Adrenal gland (tissue), 12 donors: ENCODE data around the gene WNT2. TPM values are rescaled to one million over a fixed set of nuclear protein-coding genes. Genes with fewer than 3 reads are reported as not detected.

Source experiments
- DNase-seq, 7 donors: peaks; one replicate each; pipeline ENCODE4 v3.0.0-alpha.2; 2019 to 2020
- H3K27ac ChIP-seq, 5 donors: fragments of 200-600 bp; sonication (generic) in 4 of 5; 1 replicate in 3 of 5; 2 replicates in 2 of 5; pipeline versions ENCODE4 v1.5.1 to v1.8.0; 2016 to 2020; ENCODE audit warnings: mild to moderate bottlenecking in 1 of 5
- H3K27me3 ChIP-seq: fragments of 200-600 bp; 2 replicates; pipeline ENCODE4 v1.8.0; 2021
- H3K36me3 ChIP-seq, 2 donors: fragments of 200-600 bp; replicated peaks in 1 of 2; 1 replicate in 1 of 2; 2 replicates in 1 of 2; pipeline versions ENCODE4 v1.5.1 to v1.8.0; 2018 to 2022
- H3K4me1 ChIP-seq, 2 donors: fragments of 200-600 bp; replicated peaks in 1 of 2; 1 replicate in 1 of 2; 2 replicates in 1 of 2; pipeline versions ENCODE4 v1.5.1 to v1.8.0; 2018 to 2021
- H3K4me3 ChIP-seq, 4 donors: fragments of 200-600 bp; sonication (generic) in 3 of 4; one replicate each; pipeline ENCODE4 v1.5.1; 2016 to 2018
- H3K9me3 ChIP-seq, 3 donors: fragments of 200-600 bp; sonication (generic) in 1 of 3; replicated peaks in 1 of 3; 1 replicate in 2 of 3; 2 replicates in 1 of 3; pipeline versions ENCODE4 v1.5.1 to v1.8.0; 2016 to 2021
- CTCF ChIP-seq, 6 experiments: fragments of 450-650 bp in 4 of 6; fragments of 200-600 bp in 2 of 6; sonication (generic) in 1 of 6; IDR thresholded peaks; 1 replicate in 5 of 6; 2 replicates in 1 of 6; pipeline versions ENCODE4 v1.5.1 to v1.8.0; 2016 to 2021; ENCODE audit warnings: antibody characterized with exemption in 6 of 6, mild to moderate bottlenecking in 2 of 6, moderate library complexity in 1 of 6
- POLR2A ChIP-seq, 2 donors: fragments of 450-650 bp; IDR thresholded peaks; one replicate each; pipeline ENCODE4 v1.6.1; 2017; ENCODE audit warnings: antibody characterized with exemption in 2 of 2, mild to moderate bottlenecking in 2 of 2, moderate library complexity in 1 of 2
- WGBS, 4 donors: extraction: QIAGEN DNeasy Blood & Tissue Kit in 2 of 4; methylation state at CpG; one replicate each; pipeline versions ENCODE4 v1.1.5 to v1.1.7; 2013 to 2017; 5-methylcytosine and 5-hydroxymethylcytosine counted together
- intact Hi-C, 2 donors: fragments of 100-400 bp; cut with DNase I; formaldehyde crosslinking; loops; one replicate each; pipeline versions ENCODE4 v1.14.1 to v1.15.0; 2022 to 2023
- polyA plus RNA-seq, 3 donors: library from polyadenylated mRNA; stranded (reverse); fragments of 200-250 nt in 2 of 3; fragments of 350-450 nt in 1 of 3; fragmentation: Illumina TruSeq in 1 of 3; extraction: RNeasy Lipid Tissue Mini Kit (QIAGEN cat#74804) in 1 of 3; gene quantifications; one replicate each; pipeline ENCODE4 v1.2.3, GENCODE V29; 2013 to 2014
- total RNA-seq, 9 donors: library from RNA; depleted of rRNA in 4 of 9; stranded (reverse); fragments of >200 nt in 4 of 9; fragments of 120-200 nt in 1 of 9; fragmentation: NEBNext Ultra II Directional in 1 of 9; extraction: Animal tissue kit (Norgen Biotek cat#: 25700) in 1 of 9; gene quantifications; one replicate each; pipeline versions ENCODE4 v1.1.0 to v1.2.4, GENCODE V29; 2013 to 2023
- donor health status: healthy with polysubstance abuse.
- donor health status: Bipolar disorder and iron deficiency.
- donor health status: DM: yes; HTN: yes; CAD: no.
- donor health status: DM: no; HTN: no; CAD: no.
- donor health status: DM: no; HTN: no; CAD: no.
- donor health status: DM: yes; HTN: yes; CAD: no.

WNT2 gene
- total and polyA plus RNA-seq, 12 donors, result 0.07 to 0.72 (median 0.28) TPM; not detected in 9

GRCh38 chr7:117259615-117260014, 63.2 kb downstream of the WNT2 start:
- Histone ChIP-seq H3K27me3 (no peaks in the 10 kb centered on the region), H3K4me1 (no peaks in the 10 kb centered on the region), H3K9me3 (no peaks in the 10 kb centered on the region), H3K27ac (no peak overlapping the region), H3K4me3 (no peak overlapping the region), H3K36me3 (no peaks in the 10 kb centered on the region)
- 32 to 82% (median 60%) methylated on average over 1 of the region's 1 CpG for WGBS, 4 donors
- no peak for DNase-seq
- TF ChIP-seq CTCF (IDR thresholded peaks at IDR 0.05) (no peak), POLR2A (IDR thresholded peaks at IDR 0.05) (no peak)
- intact Hi-C loops, result no loop called here

- Histone ChIP-seq H3K4me1 (no peaks in the 10 kb centered on the region), H3K9me3 (no peaks in the 10 kb centered on the region), H3K4me3 (no peak overlapping the region), H3K27me3 (no peaks in the 10 kb centered on the region), H3K36me3 (no peaks in the 10 kb centered on the region), H3K27ac (no peak overlapping the region)
- 89 to 96% (median 90%) methylated on average over 4 of the region's 4 CpGs for WGBS, 4 donors
- DNase-seq, result no peak
- intact Hi-C loops, result no loop called here
- TF ChIP-seq POLR2A (IDR thresholded peaks at IDR 0.05) (no peak), CTCF (IDR thresholded peaks at IDR 0.05) (no peak)
These were observed 71.2 kb downstream of the WNT2 start for GRCh38 chr7:117251687-117252086.

GRCh38 chr7:117250801-117251200, 72.1 kb downstream of the WNT2 start:
- Histone ChIP-seq H3K4me1 (no peaks in the 10 kb centered on the region), H3K27ac (no peak overlapping the region), H3K9me3 (no peaks in the 10 kb centered on the region), H3K27me3 (no peaks in the 10 kb centered on the region), H3K4me3 (no peak overlapping the region), H3K36me3 (no peaks in the 10 kb centered on the region)
- no peak for DNase-seq
- intact Hi-C loops, result no loop called here
- 52 to 70% (median 65%) methylated on average over 4 of the region's 4 CpGs for WGBS, 4 donors
- TF ChIP-seq POLR2A (IDR thresholded peaks at IDR 0.05) (no peak), CTCF (IDR thresholded peaks at IDR 0.05) (no peak)

GRCh38 chr7:117250245-117250644, 72.6 kb downstream of the WNT2 start:
- H3K36me3 ChIP-seq, result no peaks in the 10 kb centered on the region
- TF ChIP-seq POLR2A (IDR thresholded peaks at IDR 0.05), result no peak
- TF ChIP-seq CTCF (IDR thresholded peaks at IDR 0.05), result no peak
- H3K4me1 ChIP-seq, result no peaks in the 10 kb centered on the region
- H3K27ac ChIP-seq, result no peak overlapping the region
- no peak for DNase-seq
- intact Hi-C loops, result no loop called here
- H3K27me3 ChIP-seq, result no peaks in the 10 kb centered on the region
- no peaks in the 10 kb centered on the region for H3K9me3 ChIP-seq
- H3K4me3 ChIP-seq, result no peak overlapping the region
